Motor neuron (in vitro differentiated cells): ENCODE data around the gene CERS4. TPM values are rescaled to one million over a fixed set of nuclear protein-coding genes. Genes with fewer than 3 reads are reported as not detected.
A peak's percentile ranks its signal among the peaks of the same experiment; 100 is the strongest.
"Not testable (repeated sequence)": the region's sequence is repeated elsewhere in the genome, so short reads cannot be mapped to it uniquely, and the experiment has no call there.

Experiments used
- ATAC-seq, 8 experiments: fragments of 200-7000 bp; cut with Tn5 transposase; replicated peaks in 6 of 8; 2 replicates each; pipeline ENCODE4 v1.8.0; 2021; ENCODE audit warnings: mild to moderate bottlenecking in 8 of 8, moderate library complexity in 8 of 8
- H3K27ac ChIP-seq, 2 donors: fragments of 250-450 bp; sonication (Bioruptor Pico); 2 replicates each; pipeline ENCODE4 v1.9.0; 2021; ENCODE audit warnings: antibody characterized with exemption in 2 of 2, mild to moderate bottlenecking in 2 of 2, moderate library complexity in 1 of 2
- H3K4me1 ChIP-seq, 2 donors: fragments of 250-450 bp; sonication (Bioruptor Pico); replicated peaks in 1 of 2; 2 replicates each; pipeline ENCODE4 v1.6.1; 2021; ENCODE audit warnings: antibody characterized with exemption in 2 of 2, mild to moderate bottlenecking in 2 of 2, moderate library complexity in 1 of 2
- H3K4me3 ChIP-seq, 5 donors: fragments of 250-450 bp; sonication (Bioruptor Pico); 2 replicates each; pipeline ENCODE4 v1.9.0; 2021; ENCODE audit warnings: antibody characterized with exemption in 5 of 5, mild to moderate bottlenecking in 5 of 5, moderate library complexity in 4 of 5
- WGBS, 10 experiments: fragments of 450-650 bp; shearing (Covaris generic); methylation state at CpG; one replicate each; pipeline ENCODE4 v1.0.0; 2022; 5-methylcytosine and 5-hydroxymethylcytosine counted together
- in situ Hi-C, 9 experiments: fragments of 400-800 bp; cut with MboI; loops; one replicate each; pipeline ENCODE4 v1.15.0; 2021; ENCODE audit warnings: low sequenced_read_pairs in 9 of 9, low pct_unique_long_range_greater_than_20kb in 2 of 9; ENCODE audit not compliant: unreplicated experiment in 9 of 9
- total RNA-seq, 8 experiments: library from RNA; unstranded; fragments of 300-600 nt; gene quantifications; 2 replicates each; pipeline versions ENCODE4 v1.2.3 to v1.2.4, GENCODE V29; 2022

CERS4 gene
- total RNA-seq, 8 experiments from 2014 or later = 3.2 to 55.1 (median 35.8) TPM

- WGBS, 10 experiments = 20 to 100% (median 80%) methylated on average over 1 to 5 of the region's 5 CpGs; no CpG with 5 or more reads in 3 of the 10 experiments
- no peak for ATAC-seq
Measured at GRCh38 chr19:8213827-8214672, 4.9 kb downstream of the CERS4 start.

GRCh38 chr19:8214802-8215201, 5.6 kb downstream of the CERS4 start:
- 82 to 83% methylated on average over 1 to 2 of the region's 6 CpGs; no CpG with 5 or more reads in 8 of the 10 experiments for WGBS, 10 experiments
- Histone ChIP-seq H3K27ac (no peak overlapping the region), H3K4me3 (no peak overlapping the region), H3K4me1 (peaks cover 4 to 11% of the 10 kb centered on the region in 2 donors)
- in situ Hi-C loops = no loop called here
- no peak for ATAC-seq

More at GRCh38 chr19:8213827-8214672, 4.9 kb downstream of the CERS4 start:
- Histone ChIP-seq H3K4me1 (peaks cover 4 to 11% of the 10 kb centered on the region in 2 donors), H3K4me3 (no peak overlapping the region), H3K27ac (no peak overlapping the region)
- in situ Hi-C loops = no loop called here

- WGBS, 10 experiments = 0 to 100% (median 60%) methylated on average over 1 to 3 of the region's 4 CpGs; no CpG with 5 or more reads in 5 of the 10 experiments
Measured at GRCh38 chr19:8215783-8216182, 6.6 kb downstream of the CERS4 start.

GRCh38 chr19:8216357-8216756, 7.2 kb downstream of the CERS4 start:
- WGBS, 10 experiments = 80 to 100% methylated on average over 1 of the region's 2 CpGs; no CpG with 5 or more reads in 8 of the 10 experiments
- ATAC-seq = no peak
- Histone ChIP-seq H3K27ac (no peak overlapping the region), H3K4me1 (peaks cover 0 to 2% of the 10 kb centered on the region in 2 donors), H3K4me3 (no peak overlapping the region)
- in situ Hi-C loops = no loop called here

More at GRCh38 chr19:8215783-8216182, 6.6 kb downstream of the CERS4 start:
- H3K4me3 ChIP-seq = no peak overlapping the region
- ATAC-seq = no peak
- no peak overlapping the region for H3K27ac ChIP-seq
- peaks cover under 1 to 8% of the 10 kb centered on the region in 2 donors for H3K4me1 ChIP-seq
- in situ Hi-C loops = no loop called here

- 50 to 100% (median 98%) methylated on average over 1 to 6 of the region's 7 CpGs; no CpG with 5 or more reads in 3 of the 10 experiments for WGBS, 10 experiments
- ATAC-seq, H3K4me3 ChIP-seq, H3K4me1 ChIP-seq, H3K27ac ChIP-seq, in situ Hi-C loops: not testable (repeated sequence)
Measured at GRCh38 chr19:8218127-8218526, 9.0 kb downstream of the CERS4 start.

GRCh38 chr19:8220481-8220880, 11.3 kb downstream of the CERS4 start:
- 84 to 100% (median 100%) methylated on average over 1 to 5 of the region's 11 CpGs; no CpG with 5 or more reads in 5 of the 10 experiments for WGBS, 10 experiments
- no peak overlapping the region for H3K27ac ChIP-seq
- H3K4me3 ChIP-seq = no peak overlapping the region
- no peak for ATAC-seq
- no peaks in the 10 kb centered on the region for H3K4me1 ChIP-seq
- in situ Hi-C loops = no loop called here

GRCh38 chr19:8221161-8221560, 12.0 kb downstream of the CERS4 start:
- Histone ChIP-seq H3K4me3 (no peak overlapping the region), H3K4me1 (no peaks in the 10 kb centered on the region), H3K27ac (no peak overlapping the region)
- in situ Hi-C loops = no loop called here
- ATAC-seq = peak in 5 of 8 experiments; percentile 27 to 91 (median 57)
- 4 to 100% (median 80%) methylated on average over 1 to 5 of the region's 6 CpGs; no CpG with 5 or more reads in 1 of the 10 experiments for WGBS, 10 experiments

- H3K4me3 ChIP-seq, H3K27ac ChIP-seq, in situ Hi-C loops, ATAC-seq, H3K4me1 ChIP-seq: not testable (repeated sequence)
- WGBS, 10 experiments = 40 to 100% (median 75%) methylated on average over 1 to 7 of the region's 7 CpGs; no CpG with 5 or more reads in 1 of the 10 experiments
Measured at GRCh38 chr19:8223442-8223841, 14.3 kb downstream of the CERS4 start.

GRCh38 chr19:8224394-8225145, 15.4 kb downstream of the CERS4 start:
- no peak overlapping the region for H3K27ac ChIP-seq
- peak in 2 of 8 experiments; percentile 57 to 74 for ATAC-seq
- in situ Hi-C loops = loop anchor here in 2 of 9 experiments (25.0 kb wide), 2 partner anchors 262 to 287 kb away; partner anchors contain the start of genes CTXN1 (in 1 of the 2) and TIMM44 (in 1 of the 2)
- H3K4me1 ChIP-seq = no peaks in the 10 kb centered on the region
- WGBS, 10 experiments = 49 to 100% (median 91%) methylated on average over 3 to 15 of the region's 23 CpGs; no CpG with 5 or more reads in 1 of the 10 experiments
- H3K4me3 ChIP-seq = no peak overlapping the region

DNA sequence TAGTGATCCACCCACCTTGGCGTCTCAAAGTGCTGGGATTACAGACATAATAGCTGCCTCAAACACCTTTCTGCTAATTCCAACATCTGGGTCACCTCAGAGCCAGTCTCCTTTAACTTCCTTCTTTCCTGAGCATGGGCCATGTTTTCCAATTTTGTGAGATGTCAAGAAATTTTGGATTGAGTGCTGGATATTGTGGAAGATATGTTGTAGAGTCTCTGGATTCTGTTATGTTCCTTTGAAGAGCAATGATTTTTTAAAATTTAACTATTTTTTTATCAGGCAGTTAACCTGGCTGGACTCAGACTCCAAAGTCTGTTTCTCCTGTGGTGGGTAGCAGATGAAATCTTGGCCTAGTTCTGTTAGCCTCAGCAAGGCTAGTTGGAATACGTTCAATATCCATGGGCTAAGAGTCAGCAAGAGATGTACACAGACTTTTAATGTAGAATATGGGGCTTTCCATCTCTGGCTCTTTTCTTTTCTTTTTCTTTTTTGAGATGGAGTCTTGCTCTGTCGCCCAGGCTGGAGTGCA, 22.0 kb downstream of the CERS4 start:
- H3K4me1 ChIP-seq = no peaks in the 10 kb centered on the region
- in situ Hi-C loops = loop anchor here in 2 of 9 experiments (25.0 kb wide), 2 partner anchors 269 to 294 kb away; partner anchors contain the start of genes CTXN1 (in 1 of the 2) and TIMM44 (in 1 of the 2)
- ATAC-seq = no peak
- no peak overlapping the region for H3K4me3 ChIP-seq
- no peak overlapping the region for H3K27ac ChIP-seq
- 29 to 100% (median 83%) methylated on average over 1 to 2 of the region's 3 CpGs; no CpG with 5 or more reads in 4 of the 10 experiments for WGBS, 10 experiments

DNA sequence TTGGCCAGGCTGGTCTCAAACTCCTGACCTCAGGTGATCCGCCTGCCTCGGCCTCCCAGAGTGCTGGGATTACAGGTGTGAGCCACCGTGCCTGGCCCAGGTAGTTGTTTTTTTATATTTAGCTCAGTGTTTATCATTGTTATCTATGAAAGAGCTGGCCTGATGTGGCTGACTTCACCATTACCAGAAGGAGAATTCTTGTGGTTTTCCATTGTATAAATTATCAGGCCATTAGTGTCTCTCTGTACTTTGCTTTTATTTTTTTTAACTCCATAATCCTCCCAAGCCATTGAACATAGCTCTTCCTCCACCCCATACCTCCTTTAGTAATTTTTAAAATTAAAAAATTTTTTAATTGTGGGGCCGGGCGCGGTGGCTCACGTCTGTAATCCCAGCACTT, 24.2 kb downstream of the CERS4 start:
- 20 to 100% (median 47%) methylated on average over 1 to 4 of the region's 7 CpGs; no CpG with 5 or more reads in 7 of the 10 experiments for WGBS, 10 experiments
- H3K4me3 ChIP-seq = no peak overlapping the region
- H3K27ac ChIP-seq = no peak overlapping the region
- no peak for ATAC-seq
- in situ Hi-C loops = loop anchor here in 2 of 9 experiments (25.0 kb wide), 2 partner anchors 271 to 296 kb away; partner anchors contain the start of genes CTXN1 (in 1 of the 2) and TIMM44 (in 1 of the 2)
- no peaks in the 10 kb centered on the region for H3K4me1 ChIP-seq

- Histone ChIP-seq H3K4me3 (no peak overlapping the region), H3K4me1 (peaks cover 10 to 14% of the 10 kb centered on the region in 2 donors), H3K27ac (no peak overlapping the region)
- WGBS, 10 experiments = 31 to 100% (median 76%) methylated on average over 1 to 6 of the region's 6 CpGs; no CpG with 5 or more reads in 2 of the 10 experiments
- in situ Hi-C loops = loop anchor here in 2 of 9 experiments (25.0 kb wide), 2 partner anchors 275 to 300 kb away; partner anchors contain the start of genes CTXN1 (in 1 of the 2) and TIMM44 (in 1 of the 2)
- ATAC-seq = no peak
Measured at GRCh38 chr19:8237026-8237425, 27.9 kb downstream of the CERS4 start.
